ENCODE results near the gene CCDC122.
"Not testable (repeated sequence)": the region's sequence is repeated elsewhere in the genome, so short reads cannot be mapped to it uniquely, and the experiment has no call there.

The CCDC122 gene

GRCh38 chr13:43848001-43848649 lies 31.4 kb downstream of the CCDC122 start:
- peaks cover 4% of the 10 kb centered on the region for H3K27me3 Mint-ChIP-seq
- H3K4me1 Mint-ChIP-seq (ENCODE audit: low read depth): no peaks in the 10 kb centered on the region
- H3K9me3 Mint-ChIP-seq: peaks cover 33% of the 10 kb centered on the region
- H3K4me3 Mint-ChIP-seq: no peak overlapping the region
- H3K36me3 Mint-ChIP-seq (ENCODE audit: low read depth): peaks cover 37% of the 10 kb centered on the region
- no peak overlapping the region for H3K27ac Mint-ChIP-seq

GRCh38 chr13:43846496-43847158 lies 32.9 kb downstream of the CCDC122 start:
- Mint-ChIP-seq H3K36me3 (ENCODE audit: low read depth) (peaks cover 22% of the 10 kb centered on the region), H3K4me1 (ENCODE audit: low read depth) (no peaks in the 10 kb centered on the region), H3K27ac (no peak overlapping the region), H3K27me3 (peaks cover 4% of the 10 kb centered on the region), H3K9me3 (peaks cover 18% of the 10 kb centered on the region), H3K4me3 (no peak overlapping the region)

GRCh38 chr13:43838909-43839308 lies 40.6 kb downstream of the CCDC122 start:
- no peak overlapping the region for H3K27ac Mint-ChIP-seq
- H3K36me3 Mint-ChIP-seq (ENCODE audit: low read depth): no peaks in the 10 kb centered on the region
- H3K27me3 Mint-ChIP-seq: no peaks in the 10 kb centered on the region
- H3K9me3 Mint-ChIP-seq: no peaks in the 10 kb centered on the region
- no peaks in the 10 kb centered on the region for H3K4me1 Mint-ChIP-seq (ENCODE audit: low read depth)
- no peak overlapping the region for H3K4me3 Mint-ChIP-seq

- H3K27me3 Mint-ChIP-seq: no peaks in the 10 kb centered on the region
Observed at GRCh38 chr13:43835701-43836100, 43.8 kb downstream of the CCDC122 start.

GRCh38 chr13:43831088-43831487 lies 48.5 kb downstream of the CCDC122 start:
- Mint-ChIP-seq H3K27ac (no peak overlapping the region), H3K9me3 (no peaks in the 10 kb centered on the region), H3K36me3 (ENCODE audit: low read depth) (no peaks in the 10 kb centered on the region), H3K27me3 (peaks cover 7% of the 10 kb centered on the region), H3K4me1 (ENCODE audit: low read depth) (no peaks in the 10 kb centered on the region), H3K4me3 (no peak overlapping the region)

More at GRCh38 chr13:43835701-43836100, 43.8 kb downstream of the CCDC122 start:
- no peaks in the 10 kb centered on the region for H3K9me3 Mint-ChIP-seq
- H3K36me3 Mint-ChIP-seq (ENCODE audit: low read depth): no peaks in the 10 kb centered on the region
- H3K27ac Mint-ChIP-seq: no peak overlapping the region
- H3K4me3 Mint-ChIP-seq: no peak overlapping the region
- no peaks in the 10 kb centered on the region for H3K4me1 Mint-ChIP-seq (ENCODE audit: low read depth)

GRCh38 chr13:43830497-43830881 lies 49.1 kb downstream of the CCDC122 start:
- no peak overlapping the region for H3K27ac Mint-ChIP-seq
- no peaks in the 10 kb centered on the region for H3K36me3 Mint-ChIP-seq (ENCODE audit: low read depth)
- H3K4me3 Mint-ChIP-seq: no peak overlapping the region
- H3K9me3 Mint-ChIP-seq: no peaks in the 10 kb centered on the region
- H3K4me1 Mint-ChIP-seq (ENCODE audit: low read depth): no peaks in the 10 kb centered on the region
- peaks cover 7% of the 10 kb centered on the region for H3K27me3 Mint-ChIP-seq

- not testable (repeated sequence) for H3K4me3 Mint-ChIP-seq; H3K27me3 Mint-ChIP-seq; H3K27ac Mint-ChIP-seq; H3K4me1 Mint-ChIP-seq (ENCODE audit: low read depth); H3K36me3 Mint-ChIP-seq (ENCODE audit: low read depth); H3K9me3 Mint-ChIP-seq
Observed at GRCh38 chr13:43824656-43825055, 54.9 kb downstream of the CCDC122 start.

GRCh38 chr13:43822969-43823368 lies 56.6 kb downstream of the CCDC122 start:
- Mint-ChIP-seq H3K9me3 (no peaks in the 10 kb centered on the region), H3K27ac (no peak overlapping the region), H3K27me3 (peaks cover 8% of the 10 kb centered on the region), H3K4me3 (no peak overlapping the region), H3K4me1 (ENCODE audit: low read depth) (no peaks in the 10 kb centered on the region), H3K36me3 (ENCODE audit: low read depth) (no peaks in the 10 kb centered on the region)

GRCh38 chr13:43816401-43816889 lies 63.1 kb downstream of the CCDC122 start:
- Mint-ChIP-seq H3K27ac (no peak overlapping the region), H3K4me1 (ENCODE audit: low read depth) (no peaks in the 10 kb centered on the region)

GRCh38 chr13:43815204-43815603 lies 64.3 kb downstream of the CCDC122 start:
- H3K9me3 Mint-ChIP-seq: no peaks in the 10 kb centered on the region
- peaks cover 20% of the 10 kb centered on the region for H3K27me3 Mint-ChIP-seq
- no peaks in the 10 kb centered on the region for H3K4me1 Mint-ChIP-seq (ENCODE audit: low read depth)
- H3K4me3 Mint-ChIP-seq: no peak overlapping the region
- no peak overlapping the region for H3K27ac Mint-ChIP-seq
- no peaks in the 10 kb centered on the region for H3K36me3 Mint-ChIP-seq (ENCODE audit: low read depth)

More at GRCh38 chr13:43816401-43816889, 63.1 kb downstream of the CCDC122 start:
- Mint-ChIP-seq H3K4me3 (no peak overlapping the region), H3K9me3 (no peaks in the 10 kb centered on the region), H3K27me3 (peaks cover 19% of the 10 kb centered on the region), H3K36me3 (ENCODE audit: low read depth) (no peaks in the 10 kb centered on the region)

- Mint-ChIP-seq H3K27me3 (peaks cover 20% of the 10 kb centered on the region), H3K4me3 (no peak overlapping the region), H3K27ac (no peak overlapping the region), H3K4me1 (ENCODE audit: low read depth) (peaks cover 4% of the 10 kb centered on the region), H3K36me3 (ENCODE audit: low read depth) (no peaks in the 10 kb centered on the region), H3K9me3 (no peaks in the 10 kb centered on the region)
Observed at GRCh38 chr13:43808676-43809075, 70.9 kb downstream of the CCDC122 start.

- H3K36me3 Mint-ChIP-seq (ENCODE audit: low read depth): no peaks in the 10 kb centered on the region
- no peak overlapping the region for H3K27ac Mint-ChIP-seq
- H3K4me1 Mint-ChIP-seq (ENCODE audit: low read depth): peaks cover 4% of the 10 kb centered on the region
- H3K4me3 Mint-ChIP-seq: no peak overlapping the region
- H3K9me3 Mint-ChIP-seq: no peaks in the 10 kb centered on the region
- H3K27me3 Mint-ChIP-seq: peaks cover 16% of the 10 kb centered on the region
Observed at GRCh38 chr13:43805681-43806128, 73.8 kb downstream of the CCDC122 start.

- H3K27ac Mint-ChIP-seq: no peak overlapping the region
- H3K9me3 Mint-ChIP-seq: no peaks in the 10 kb centered on the region
- no peak overlapping the region for H3K4me3 Mint-ChIP-seq
- peaks cover 4% of the 10 kb centered on the region for H3K4me1 Mint-ChIP-seq (ENCODE audit: low read depth)
- peaks cover 14% of the 10 kb centered on the region for H3K27me3 Mint-ChIP-seq
- H3K36me3 Mint-ChIP-seq (ENCODE audit: low read depth): no peaks in the 10 kb centered on the region
Observed at GRCh38 chr13:43805071-43805468, 74.5 kb downstream of the CCDC122 start.

- Mint-ChIP-seq H3K36me3 (ENCODE audit: low read depth) (no peaks in the 10 kb centered on the region), H3K4me3 (no peak overlapping the region), H3K27me3 (peaks cover 16% of the 10 kb centered on the region), H3K27ac (no peak overlapping the region), H3K4me1 (ENCODE audit: low read depth) (peaks cover 4% of the 10 kb centered on the region), H3K9me3 (no peaks in the 10 kb centered on the region)
Observed at GRCh38 chr13:43804461-43805070, 75.0 kb downstream of the CCDC122 start.

GRCh38 chr13:43802511-43802910 lies 77.0 kb downstream of the CCDC122 start:
- Mint-ChIP-seq H3K4me3 (no peak overlapping the region), H3K4me1 (ENCODE audit: low read depth) (peaks cover 5% of the 10 kb centered on the region), H3K36me3 (ENCODE audit: low read depth) (no peaks in the 10 kb centered on the region), H3K27me3 (peaks cover 25% of the 10 kb centered on the region), H3K27ac (no peak overlapping the region), H3K9me3 (no peaks in the 10 kb centered on the region)
